NCI-H2029 treated with DMSO at 0.1 percent for 48 hours (cell line): ENCODE results near the gene PRDM15.

ENCODE experiments used
- DNase-seq: peaks from one replicate; lab custom pipeline; 2025; lab: John Stamatoyannopoulos, UW

The PRDM15 gene

GRCh38 chr21:41839387-41840000 lies 39.6 kb downstream of the PRDM15 start:
- no peak for DNase-seq

GRCh38 chr21:41837756-41838297 lies 41.3 kb downstream of the PRDM15 start:
- DNase-seq, result no peak

GRCh38 chr21:41836166-41837015 lies 42.8 kb downstream of the PRDM15 start:
- no peak for DNase-seq

GRCh38 chr21:41835711-41836154 lies 43.4 kb downstream of the PRDM15 start:
- no peak for DNase-seq

- no peak for DNase-seq
Measured at GRCh38 chr21:41834926-41835663, 44.0 kb downstream of the PRDM15 start.

- DNase-seq, result no peak
Measured at GRCh38 chr21:41834252-41834925, 44.8 kb downstream of the PRDM15 start.

- no peak for DNase-seq
Measured at GRCh38 chr21:41833497-41834115, 45.5 kb downstream of the PRDM15 start.

GRCh38 chr21:41832596-41833496 lies 46.3 kb downstream of the PRDM15 start:
- DNase-seq, result no peak

- DNase-seq, result no peak
Measured at GRCh38 chr21:41831866-41832595, 47.1 kb downstream of the PRDM15 start.

- DNase-seq, result no peak
Measured at GRCh38 chr21:41831453-41831831, 47.7 kb downstream of the PRDM15 start.

GRCh38 chr21:41830764-41831452 lies 48.2 kb downstream of the PRDM15 start:
- no peak for DNase-seq

GRCh38 chr21:41830145-41830707 lies 48.9 kb downstream of the PRDM15 start:
- DNase-seq, result no peak

- no peak for DNase-seq
Measured at GRCh38 chr21:41828884-41829360, 50.2 kb downstream of the PRDM15 start.

- DNase-seq, result peak; percentile 64
Measured at GRCh38 chr21:41827951-41828883, 50.9 kb downstream of the PRDM15 start.

- DNase-seq, result no peak
Measured at GRCh38 chr21:41825881-41826280, 53.3 kb downstream of the PRDM15 start.

GRCh38 chr21:41825216-41825615 lies 53.9 kb downstream of the PRDM15 start:
- DNase-seq, result peak; percentile 29

GRCh38 chr21:41824466-41825207 lies 54.5 kb downstream of the PRDM15 start:
- no peak for DNase-seq
